ENCODE data around the gene YEATS2.

DNA sequence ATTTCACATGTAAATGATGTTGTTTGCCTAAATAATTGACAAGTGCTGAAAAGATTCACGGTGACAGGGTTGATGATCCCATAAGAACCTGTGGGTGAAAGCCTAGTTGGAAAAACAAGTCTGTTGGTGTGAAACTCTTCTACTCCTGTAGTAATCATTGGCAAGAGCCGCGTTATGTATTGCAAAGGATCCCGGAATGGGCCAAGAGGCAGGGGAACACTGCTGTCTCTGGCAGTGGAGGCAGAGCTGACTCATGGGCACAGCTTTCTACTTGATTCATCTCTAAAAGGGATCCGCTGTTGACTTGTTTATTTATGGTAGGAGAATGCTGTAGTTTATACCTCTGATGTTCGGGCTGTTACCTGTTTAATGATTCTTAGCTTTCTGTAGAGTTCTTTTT is 64.7 kb downstream of the YEATS2 start:
- no peak for TF ChIP-seq CTCF (conservative IDR thresholded peaks at IDR 0.05; ENCODE audit: low read length)
- no peak for TF ChIP-seq EZH2phosphoT487 (IDR thresholded peaks at IDR 0.05; ENCODE audit: borderline replicate concordance, low read depth, low read length)

All from OCI-LY7 (cell line).